ENCODE results near the gene NUFIP1. TPM values are rescaled to one million over a fixed set of nuclear protein-coding genes. Genes with fewer than 3 reads are reported as not detected.
A peak's percentile ranks its signal among the peaks of the same experiment; 100 is the strongest.

Gene NUFIP1
- total and polyA plus RNA-seq, 2 of the 8 experiments (the other 6 are each of a cell fraction or from before 2014, with no cell fraction given): 4.6 to 16.6 TPM

DNA sequence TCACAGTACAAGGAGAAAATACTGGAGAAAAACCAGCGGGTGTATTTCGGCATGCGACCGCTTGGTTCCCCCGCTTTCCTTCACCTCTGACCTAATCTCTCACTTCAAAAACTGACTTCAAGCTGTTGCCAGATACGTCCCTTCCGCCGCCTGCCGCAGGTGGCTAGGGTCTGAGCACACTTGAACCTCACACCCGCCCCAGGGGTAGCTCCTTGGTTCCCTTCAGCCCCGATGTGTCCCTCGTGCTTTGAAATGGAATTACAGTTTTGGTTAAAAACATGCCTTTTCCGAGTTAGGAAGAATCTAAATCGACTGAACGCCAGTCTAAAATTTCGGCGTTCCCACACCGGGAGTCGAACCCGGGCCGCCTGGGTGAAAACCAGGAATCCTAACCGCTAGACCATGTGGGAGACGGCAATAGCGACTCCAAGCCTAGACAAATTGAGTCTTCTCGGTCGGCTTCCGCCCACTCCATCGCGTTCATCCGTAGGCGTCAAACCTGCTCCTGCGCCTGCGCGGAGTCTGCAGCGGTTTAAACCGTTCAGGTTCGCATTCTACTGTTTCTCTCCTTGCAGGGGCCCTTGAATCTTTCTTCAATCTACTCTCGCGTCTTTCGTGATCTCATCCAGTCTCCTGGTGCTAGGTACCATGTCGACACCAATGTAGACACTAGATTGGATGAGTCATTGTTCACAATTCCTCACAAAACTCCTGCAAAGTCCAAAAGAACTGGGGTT lies 71.5 kb downstream of the NUFIP1 start:
- H2BK120ac ChIP-seq (replicated peaks; ENCODE audit: low read depth, low read length): no peak overlapping the region
- no peak overlapping the region for H3K4ac ChIP-seq (replicated peaks; ENCODE audit: insufficient read length, low read depth, low read length)
- no peaks in the 10 kb centered on the region for H3K79me2 ChIP-seq (ENCODE audit: control insufficient read depth in 1 of 2, insufficient read depth in 2 of 2, low read length in 2 of 2)
- peak overlapping the region; percentile 59 to 85 (median 76) for H3K4me3 ChIP-seq (ENCODE audit: extremely low read depth in 1 of 4, insufficient read depth in 2 of 4, low read depth in 3 of 4, low read length in 4 of 4)
- H3K9ac ChIP-seq (replicated peaks in 1 of 4; ENCODE audit: extremely low read depth in 1 of 4, low read depth in 3 of 4, low read length in 3 of 4): peak overlapping the region; percentile 36 to 82 (median 74)
- no peak overlapping the region for H3K56ac ChIP-seq (replicated peaks; ENCODE audit: insufficient read length, low read depth, low read length)
- DNase-seq (ENCODE audit: low read depth in 1 of 2, low spot score in 2 of 2) (peak; percentile 92 to 99), FAIRE-seq (peak; percentile 92)
- H2BK15ac ChIP-seq (ENCODE audit: low read length): no peak overlapping the region
- no peaks in the 10 kb centered on the region for H3K79me1 ChIP-seq (ENCODE audit: low read depth, low read length)
- H4K8ac ChIP-seq (ENCODE audit: extremely low read depth, insufficient read depth, low read length): no peak overlapping the region
- H4K91ac ChIP-seq (replicated peaks; ENCODE audit: insufficient read length, low read length): no peak overlapping the region
- H4K5ac ChIP-seq (ENCODE audit: insufficient read length, low read depth, low read length): peak overlapping the region; percentile 20
- no peaks in the 10 kb centered on the region for H3K36me3 ChIP-seq (ENCODE audit: control insufficient read depth in 2 of 4, insufficient read depth in 4 of 4, low read length in 3 of 4)
- peak overlapping the region; percentile 84 for H2BK12ac ChIP-seq (ENCODE audit: low read depth, low read length)
- H3K27ac ChIP-seq (ENCODE audit: low read depth, low read length): peak overlapping the region; percentile 79
- H3K9me3 ChIP-seq (ENCODE audit: insufficient read depth in 2 of 2, low read depth in 1 of 2, low read length in 1 of 2): peaks cover 0 to 3% of the 10 kb centered on the region in 2 experiments; a peak in 1 of 4 replicates
- WGBS, 2 experiments (ENCODE audit: extremely low coverage in 1 of 2, insufficient coverage in 1 of 2, insufficient read length in 1 of 2, insufficient replicate concordance in 2 of 2, low coverage in 1 of 2, low lambda C conversion rate in 2 of 2, missing lambda C conversion rate in 1 of 2): 1% methylated on average over 41 of the region's 41 CpGs; no CpG with 5 or more reads in 1 of the 2 experiments
- peaks cover 4% of the 10 kb centered on the region; the same call in 1 of the 2 replicates for H3K23me2 ChIP-seq (ENCODE audit: low read depth, low read length)
- H2BK20ac ChIP-seq (ENCODE audit: low read length): no peak overlapping the region
- no peaks in the 10 kb centered on the region for H4K20me1 ChIP-seq (replicated peaks in 1 of 2; ENCODE audit: control insufficient read depth in 1 of 2, insufficient read depth in 2 of 2, low read length in 2 of 2)
- H3K18ac ChIP-seq (ENCODE audit: extremely low read depth, low read length): peak overlapping the region; percentile 93
- H3K4me2 ChIP-seq (ENCODE audit: insufficient read depth in 1 of 2, low read depth in 2 of 2, low read length in 2 of 2): peak overlapping the region; percentile 57 to 66
- ChIA-PET CTCF (ENCODE audit: partially characterized antibody) (interaction anchor here (0.6 to 1.8 kb wide), 7 partner anchors 11 to 1543 kb away, joined by 3 to 6 read pairs (median 3); no protein-coding TSS in a partner anchor), POLR2A (ENCODE audit: partially characterized antibody) (interaction anchor here (0.8 to 2.0 kb wide), 4 partner anchors 11 to 418 kb away, joined by 3 to 8 read pairs (median 3); no protein-coding TSS in a partner anchor)
- peak overlapping the region; percentile 95 for H2AFZ ChIP-seq (ENCODE audit: low read length)
- no peak overlapping the region for H3K23ac ChIP-seq (ENCODE audit: insufficient read length)
- H2BK5ac ChIP-seq (ENCODE audit: low read depth, low read length): peak overlapping the region; percentile 92
- H3K14ac ChIP-seq (ENCODE audit: insufficient read length): no peak overlapping the region
- peaks cover 0 to 2% (median under 1%) of the 10 kb centered on the region in 4 experiments; a peak in 1 of 7 replicates for H3K4me1 ChIP-seq (replicated peaks in 1 of 4; ENCODE audit: control insufficient read depth in 3 of 4, insufficient read depth in 4 of 4, low read length in 3 of 4)
- H2AK5ac ChIP-seq (ENCODE audit: low read depth, low read length): no peak overlapping the region
- no peaks in the 10 kb centered on the region for H3K27me3 ChIP-seq (replicated peaks in 1 of 4; ENCODE audit: control insufficient read depth in 3 of 4, extremely low read depth in 1 of 4, insufficient read depth in 3 of 4, low read length in 3 of 4)
- TF ChIP-seq BCL11A (IDR thresholded peaks at IDR 0.05; ENCODE audit: low read depth in 2 of 2, low read length in 2 of 2): no peak
- TF ChIP-seq, protein P1, sequence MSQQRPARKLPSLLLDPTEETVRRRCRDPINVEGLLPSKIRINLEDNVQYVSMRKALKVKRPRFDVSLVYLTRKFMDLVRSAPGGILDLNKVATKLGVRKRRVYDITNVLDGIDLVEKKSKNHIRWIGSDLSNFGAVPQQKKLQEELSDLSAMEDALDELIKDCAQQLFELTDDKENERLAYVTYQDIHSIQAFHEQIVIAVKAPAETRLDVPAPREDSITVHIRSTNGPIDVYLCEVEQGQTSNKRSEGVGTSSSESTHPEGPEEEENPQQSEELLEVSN (IDR thresholded peaks at IDR 0.05): peak; percentile 97
- peak; percentile 75 for TF ChIP-seq CEBPB (IDR thresholded peaks at IDR 0.05; ENCODE audit: low read depth, low read length)
- TF ChIP-seq TEAD4 (IDR thresholded peaks at IDR 0.05; ENCODE audit: low read depth, low read length): peak; percentile 90
- no peak for TF ChIP-seq HDAC2 (IDR thresholded peaks at IDR 0.05; ENCODE audit: borderline replicate concordance in 1 of 2, low read depth in 2 of 2, low read length in 2 of 2)
- TF ChIP-seq SP4 (IDR thresholded peaks at IDR 0.05; ENCODE audit: low read length): peak; percentile 85; the same call in 1 of the 2 replicates
- peak; percentile 95 for TF ChIP-seq NRF1 (IDR thresholded peaks at IDR 0.05; ENCODE audit: low read depth, low read length)
- peak; percentile 24; the same call in 1 of the 2 replicates for TF ChIP-seq SIX5 (IDR thresholded peaks at IDR 0.05; ENCODE audit: low read depth, low read length)
- TF ChIP-seq CTBP2 (IDR thresholded peaks at IDR 0.05; ENCODE audit: borderline replicate concordance, insufficient read depth, insufficient read length, low read length): no peak
- peak; percentile 85 for TF ChIP-seq TAF7 (optimal IDR thresholded peaks at IDR 0.05; ENCODE audit: borderline replicate concordance, low read depth, low read length)
